DMS 273 (cell line): ENCODE results near the gene GRK6.

Source experiments
- DNase-seq: peaks from one replicate; lab custom pipeline; 2025; ENCODE audit not compliant: unreplicated experiment; lab: John Stamatoyannopoulos, UW

Gene GRK6

GRCh38 chr5:177468685-177469628 is 42.5 kb downstream of the GRK6 start:
- no peak for DNase-seq

- DNase-seq = peak; percentile 74
Measured at GRCh38 chr5:177469750-177470525, 43.5 kb downstream of the GRK6 start.

- no peak for DNase-seq
Measured at GRCh38 chr5:177470759-177471536, 44.5 kb downstream of the GRK6 start.

GRCh38 chr5:177471610-177472356 is 45.3 kb downstream of the GRK6 start:
- DNase-seq = no peak

- peak; percentile 79 for DNase-seq
Measured at GRCh38 chr5:177472460-177473442, 46.3 kb downstream of the GRK6 start.

GRCh38 chr5:177473443-177474001 is 47.0 kb downstream of the GRK6 start, which contains the start of gene DBN1:
Gene DBN1 (minus strand): TSS chr5:177473634. CDS start chr5:177473521, 113 bp downstream.
- peak; percentile 86 for DNase-seq

- DNase-seq = no peak
Measured at GRCh38 chr5:177474002-177474476, 47.6 kb downstream of the GRK6 start.

GRCh38 chr5:177474846-177475562 is 48.5 kb downstream of the GRK6 start:
- peak; percentile 75 for DNase-seq

- DNase-seq = no peak
Measured at GRCh38 chr5:177475563-177476427, 49.3 kb downstream of the GRK6 start.

GRCh38 chr5:177476531-177477233 is 50.2 kb downstream of the GRK6 start:
- DNase-seq = no peak

GRCh38 chr5:177477701-177478477 is 51.4 kb downstream of the GRK6 start:
- DNase-seq = no peak

- peak; percentile 68 for DNase-seq
Measured at GRCh38 chr5:177478711-177479646, 52.5 kb downstream of the GRK6 start.

- peak; percentile 52 for DNase-seq
Measured at GRCh38 chr5:177479774-177480173, 53.3 kb downstream of the GRK6 start.

- no peak for DNase-seq
Measured at GRCh38 chr5:177482359-177482795, 55.9 kb downstream of the GRK6 start.

GRCh38 chr5:177483042-177483441 is 56.6 kb downstream of the GRK6 start:
- DNase-seq = no peak
